H4 (cell line): ENCODE data around the gene ACTN4. TPM values are rescaled to one million over a fixed set of nuclear protein-coding genes. Genes with fewer than 3 reads are reported as not detected.

Experiments used
- DNase-seq: peaks from one replicate; pipeline ENCODE4 v3.0.0-alpha.2; 2015; ENCODE audit warnings: low spot score
- total RNA-seq: library from RNA; depleted of rRNA; stranded (reverse); fragments of >200 nt; shearing (Covaris generic); gene quantifications from 2 replicates; pipeline ENCODE4 v1.2.3, GENCODE V29; 2014

Gene ACTN4
- total RNA-seq, 1 experiment from 2014 or later: 262 TPM

- DNase-seq: no peak
Observed at GRCh38 chr19:38723990-38724854, 76.8 kb downstream of the ACTN4 start.

- DNase-seq: no peak
Observed at GRCh38 chr19:38725469-38726283, 78.2 kb downstream of the ACTN4 start.

- DNase-seq: no peak
Observed at GRCh38 chr19:38726284-38726673, 78.8 kb downstream of the ACTN4 start.

- DNase-seq: no peak
Observed at GRCh38 chr19:38726761-38727301, 79.4 kb downstream of the ACTN4 start.

GRCh38 chr19:38727306-38727867, 79.9 kb downstream of the ACTN4 start:
- no peak for DNase-seq

- no peak for DNase-seq
Observed at GRCh38 chr19:38727868-38728660, 80.6 kb downstream of the ACTN4 start.

GRCh38 chr19:38728752-38729541, 81.5 kb downstream of the ACTN4 start:
- no peak for DNase-seq

- peak; percentile 68 for DNase-seq
Observed at GRCh38 chr19:38729653-38730469, 82.4 kb downstream of the ACTN4 start.

GRCh38 chr19:38730470-38730730, 83.0 kb downstream of the ACTN4 start:
- no peak for DNase-seq

- DNase-seq: no peak
Observed at GRCh38 chr19:38730731-38731589, 83.5 kb downstream of the ACTN4 start.

- no peak for DNase-seq
Observed at GRCh38 chr19:38731654-38732301, 84.3 kb downstream of the ACTN4 start.

- no peak for DNase-seq
Observed at GRCh38 chr19:38733241-38733492, 85.7 kb downstream of the ACTN4 start.

GRCh38 chr19:38733493-38734175, 86.2 kb downstream of the ACTN4 start:
- no peak for DNase-seq

GRCh38 chr19:38734176-38734425, 86.7 kb downstream of the ACTN4 start:
- no peak for DNase-seq

- no peak for DNase-seq
Observed at GRCh38 chr19:38734426-38735256, 87.2 kb downstream of the ACTN4 start.

- DNase-seq: no peak
Observed at GRCh38 chr19:38735257-38735686, 87.8 kb downstream of the ACTN4 start.

- no peak for DNase-seq
Observed at GRCh38 chr19:38736036-38736412, 88.6 kb downstream of the ACTN4 start.
